Endodermal cell (in vitro differentiated cells): ENCODE measurements around the gene USP12. TPM values are rescaled to one million over a fixed set of nuclear protein-coding genes. Genes with fewer than 3 reads are reported as not detected.

ENCODE experiments used
- DNase-seq: peaks from one replicate; pipeline ENCODE4 v3.0.0-alpha.2; 2017
- H3K27ac ChIP-seq: 2 replicates; pipeline ENCODE4 v1.5.1; 2013; ENCODE audit warnings: mild to moderate bottlenecking, low read depth, low read length, moderate library complexity
- H3K27me3 ChIP-seq: 2 replicates; pipeline ENCODE4 v1.6.1; 2013; ENCODE audit warnings: mild to moderate bottlenecking, low read length, moderate library complexity; ENCODE audit not compliant: insufficient read depth, control insufficient read depth, poor library complexity, severe bottlenecking
- H3K36me3 ChIP-seq: 2 replicates; pipeline ENCODE4 v1.7.0; 2013; ENCODE audit warnings: mild to moderate bottlenecking, low read length, moderate library complexity; ENCODE audit not compliant: control insufficient read depth, insufficient read depth
- H3K4me1 ChIP-seq: one replicate; pipeline ENCODE4 v1.7.0; 2013; ENCODE audit warnings: low read length; ENCODE audit not compliant: control insufficient read depth, insufficient read depth
- H3K4me3 ChIP-seq: 2 replicates; pipeline ENCODE4 v1.5.1; 2013; ENCODE audit warnings: mild to moderate bottlenecking, low read length, moderate library complexity
- H3K9ac ChIP-seq: 2 replicates; pipeline ENCODE4 v1.6.1; 2013; ENCODE audit warnings: mild to moderate bottlenecking, low read length, moderate library complexity; ENCODE audit not compliant: poor library complexity, severe bottlenecking; ENCODE audit errors: extremely low read depth
- H3K9me3 ChIP-seq: 2 replicates; pipeline ENCODE4 v1.6.1; 2013; ENCODE audit warnings: mild to moderate bottlenecking, low read length, moderate library complexity; ENCODE audit not compliant: control insufficient read depth
- H3K27ac Mint-ChIP-seq: 2 replicates; pipeline ENCODE4 v1.8.0; 2020; ENCODE audit warnings: mixed read lengths
- H3K27me3 Mint-ChIP-seq: 2 replicates; pipeline ENCODE4 v1.8.0; 2021; ENCODE audit warnings: mild to moderate bottlenecking, mixed read lengths; ENCODE audit not compliant: insufficient read depth
- H3K36me3 Mint-ChIP-seq: 2 replicates; pipeline ENCODE4 v1.8.0; 2020; ENCODE audit warnings: low read depth, mixed read lengths
- H3K4me1 Mint-ChIP-seq: 2 replicates; pipeline ENCODE4 v1.8.0; 2020; ENCODE audit warnings: mixed read lengths
- H3K4me3 Mint-ChIP-seq: 2 replicates; pipeline ENCODE4 v1.8.0; 2020; ENCODE audit warnings: mild to moderate bottlenecking, moderate library complexity, mixed read lengths
- H3K9me3 Mint-ChIP-seq: 2 replicates; pipeline ENCODE4 v1.8.0; 2020; ENCODE audit warnings: mild to moderate bottlenecking, mixed read lengths
- CTCF ChIP-seq: fragments of 200-600 bp; sonication (generic); conservative IDR thresholded peaks from 2 replicates; pipeline ENCODE4 v1.5.0; 2021; ENCODE audit warnings: antibody characterized with exemption, mild to moderate bottlenecking
- WGBS, 2 experiments: methylation state at CpG; one replicate each; pipeline versions ENCODE4 v1.1.5 to v1.1.7; 2013; ENCODE audit warnings: missing lambda C conversion rate in 2 of 2, mixed read lengths in 1 of 2; ENCODE audit not compliant: insufficient coverage in 1 of 2, insufficient read length in 1 of 2; 5-methylcytosine and 5-hydroxymethylcytosine counted together
- total RNA-seq, 2 donors: library from RNA; stranded (reverse); fragmentation: NEBNext Ultra II Directional in 1 of 2; extraction: Animal tissue kit (Norgen Biotek cat#: 25700) in 1 of 2; gene quantifications; 2 replicates in 1 of 2; 3 replicates in 1 of 2; pipeline ENCODE4 v1.2.1, GENCODE V29; 2021

USP12 gene
- total RNA-seq, 2 donors from 2014 or later = 18.9 to 23.2 TPM

- no peak overlapping the region for H3K4me3 ChIP-seq
- no peak overlapping the region for H3K4me3 Mint-ChIP-seq
- H3K4me1 ChIP-seq = no peaks in the 10 kb centered on the region
- H3K27ac Mint-ChIP-seq = no peak overlapping the region
- no peaks in the 10 kb centered on the region for H3K27me3 Mint-ChIP-seq
- no peak for TF ChIP-seq CTCF
- WGBS, 2 experiments = 94 to 100% methylated on average over 5 to 7 of the region's 7 CpGs
- DNase-seq = no peak
- no peak overlapping the region for H3K9ac ChIP-seq
- no peaks in the 10 kb centered on the region for H3K27me3 ChIP-seq
- H3K9me3 Mint-ChIP-seq = peaks cover 34% of the 10 kb centered on the region
- peaks cover 6% of the 10 kb centered on the region for H3K4me1 Mint-ChIP-seq
- H3K9me3 ChIP-seq = peaks cover 20% of the 10 kb centered on the region
- H3K27ac ChIP-seq = no peak overlapping the region
- peaks cover 26% of the 10 kb centered on the region for H3K36me3 Mint-ChIP-seq
- H3K36me3 ChIP-seq = peaks cover 6% of the 10 kb centered on the region
Measured at GRCh38 chr13:27130223-27130978, 41.2 kb downstream of the USP12 start.

GRCh38 chr13:27128825-27129627 is 42.6 kb downstream of the USP12 start:
- 86 to 96% methylated on average over 4 to 8 of the region's 8 CpGs for WGBS, 2 experiments
- H3K36me3 Mint-ChIP-seq = peaks cover 36% of the 10 kb centered on the region
- no peak overlapping the region for H3K27ac Mint-ChIP-seq
- Histone ChIP-seq H3K9me3 (peaks cover 33% of the 10 kb centered on the region), H3K4me3 (no peak overlapping the region), H3K27ac (no peak overlapping the region), H3K9ac (no peak overlapping the region), H3K27me3 (no peaks in the 10 kb centered on the region), H3K4me1 (no peaks in the 10 kb centered on the region), H3K36me3 (peaks cover 14% of the 10 kb centered on the region)
- no peaks in the 10 kb centered on the region for H3K27me3 Mint-ChIP-seq
- no peak for DNase-seq
- TF ChIP-seq CTCF = no peak
- no peak overlapping the region for H3K4me3 Mint-ChIP-seq
- H3K9me3 Mint-ChIP-seq = peaks cover 44% of the 10 kb centered on the region
- peaks cover 6% of the 10 kb centered on the region for H3K4me1 Mint-ChIP-seq

GRCh38 chr13:27126859-27127258 is 44.8 kb downstream of the USP12 start:
- peaks cover 65% of the 10 kb centered on the region for H3K9me3 Mint-ChIP-seq

More at GRCh38 chr13:27126859-27127258, 44.8 kb downstream of the USP12 start:
- Mint-ChIP-seq H3K4me3 (no peak overlapping the region), H3K4me1 (no peaks in the 10 kb centered on the region), H3K36me3 (peaks cover 50% of the 10 kb centered on the region), H3K27ac (no peak overlapping the region), H3K27me3 (no peaks in the 10 kb centered on the region)
- Histone ChIP-seq H3K9me3 (peaks cover 53% of the 10 kb centered on the region), H3K27ac (no peak overlapping the region), H3K9ac (no peak overlapping the region), H3K4me3 (no peak overlapping the region), H3K36me3 (peaks cover 26% of the 10 kb centered on the region), H3K27me3 (no peaks in the 10 kb centered on the region), H3K4me1 (no peaks in the 10 kb centered on the region)
- no peak for TF ChIP-seq CTCF
- no peak for DNase-seq
